SU-DHL-6 (cell line): ENCODE results near the gene RUVBL2.

Experiments used
- H2AFZ ChIP-seq: fragments of 200-600 bp; sonication (generic); 2 replicates; pipeline ENCODE4 v1.6.1; 2014; ENCODE audit warnings: low read depth, mild to moderate bottlenecking, moderate library complexity, mixed read lengths, antibody characterized with exemption, low read length; ENCODE audit not compliant: severe bottlenecking
- H3F3A ChIP-seq: fragments of 200-600 bp; shearing (Covaris generic); 2 replicates; pipeline ENCODE4 v1.6.0; 2016; ENCODE audit warnings: antibody characterized with exemption, mild to moderate bottlenecking; ENCODE audit not compliant: insufficient read depth
- H3K27ac ChIP-seq: fragments of 200-600 bp; sonication (generic); 2 replicates; pipeline ENCODE4 v1.5.1; 2016; ENCODE audit warnings: low read depth, mild to moderate bottlenecking, low read length, moderate library complexity, mixed read lengths
- H3K27me3 ChIP-seq: fragments of 200-600 bp; sonication (generic), shearing (Covaris generic); 2 replicates; pipeline ENCODE4 v1.6.0; 2014; ENCODE audit warnings: mild to moderate bottlenecking, low read length
- H3K36me3 ChIP-seq: fragments of 200-600 bp; sonication (generic); 2 replicates; pipeline ENCODE4 v1.6.1; 2014; ENCODE audit warnings: mild to moderate bottlenecking, low read length, mixed read lengths
- H3K4me2 ChIP-seq: fragments of 300-600, 200-600 bp; shearing (Covaris generic), sonication (generic); 2 replicates; pipeline ENCODE4 v1.6.0; 2014; ENCODE audit warnings: low read length, low read depth, mild to moderate bottlenecking; ENCODE audit not compliant: poor library complexity, severe bottlenecking
- H3K4me3 ChIP-seq: fragments of 200-600 bp; sonication (generic); 2 replicates; pipeline ENCODE4 v1.5.1; 2014; ENCODE audit warnings: antibody characterized with exemption, low read length, mild to moderate bottlenecking, mixed read lengths; ENCODE audit not compliant: insufficient read depth, poor library complexity, severe bottlenecking
- H3K79me2 ChIP-seq: fragments of 200-600 bp; sonication (generic); 2 replicates; pipeline ENCODE4 v1.6.1; 2014; ENCODE audit warnings: mild to moderate bottlenecking, low read length, moderate library complexity; ENCODE audit not compliant: insufficient read depth
- H3K9ac ChIP-seq: fragments of 200-600 bp; sonication (generic); 2 replicates; pipeline ENCODE4 v1.7.0; 2014; ENCODE audit warnings: mild to moderate bottlenecking, low read length
- H3K9me2 ChIP-seq: fragments of 200-600 bp; sonication (generic); replicated peaks from 2 replicates; pipeline ENCODE4 v1.6.1; 2014; ENCODE audit warnings: low read length; ENCODE audit not compliant: insufficient read depth
- H3K9me3 ChIP-seq: fragments of 200-600 bp; sonication (generic); 2 replicates; pipeline ENCODE4 v1.6.1; 2014; ENCODE audit warnings: low read length, mixed read lengths; ENCODE audit not compliant: insufficient read depth
- H4K20me1 ChIP-seq: fragments of 200-600 bp; sonication (generic); 2 replicates; pipeline ENCODE4 v1.6.1; 2014; ENCODE audit warnings: low read depth, mild to moderate bottlenecking, antibody characterized with exemption, low read length, moderate library complexity, mixed read lengths
- CTCF ChIP-seq: fragments of 200-600 bp; sonication (generic); IDR thresholded peaks from one replicate; pipeline ENCODE4 v1.5.1; 2017; ENCODE audit warnings: antibody characterized with exemption, mild to moderate bottlenecking, low read length, moderate library complexity; ENCODE audit not compliant: insufficient read depth, poor library complexity, severe bottlenecking
- EZH2phosphoT487 ChIP-seq: fragments of 200-600 bp; sonication (generic), shearing (Covaris generic); conservative IDR thresholded peaks from 2 replicates; pipeline ENCODE4 v1.6.1; 2018; ENCODE audit warnings: mild to moderate bottlenecking, antibody characterized with exemption, low read length, moderate library complexity, mixed read lengths

RUVBL2 gene

DNA sequence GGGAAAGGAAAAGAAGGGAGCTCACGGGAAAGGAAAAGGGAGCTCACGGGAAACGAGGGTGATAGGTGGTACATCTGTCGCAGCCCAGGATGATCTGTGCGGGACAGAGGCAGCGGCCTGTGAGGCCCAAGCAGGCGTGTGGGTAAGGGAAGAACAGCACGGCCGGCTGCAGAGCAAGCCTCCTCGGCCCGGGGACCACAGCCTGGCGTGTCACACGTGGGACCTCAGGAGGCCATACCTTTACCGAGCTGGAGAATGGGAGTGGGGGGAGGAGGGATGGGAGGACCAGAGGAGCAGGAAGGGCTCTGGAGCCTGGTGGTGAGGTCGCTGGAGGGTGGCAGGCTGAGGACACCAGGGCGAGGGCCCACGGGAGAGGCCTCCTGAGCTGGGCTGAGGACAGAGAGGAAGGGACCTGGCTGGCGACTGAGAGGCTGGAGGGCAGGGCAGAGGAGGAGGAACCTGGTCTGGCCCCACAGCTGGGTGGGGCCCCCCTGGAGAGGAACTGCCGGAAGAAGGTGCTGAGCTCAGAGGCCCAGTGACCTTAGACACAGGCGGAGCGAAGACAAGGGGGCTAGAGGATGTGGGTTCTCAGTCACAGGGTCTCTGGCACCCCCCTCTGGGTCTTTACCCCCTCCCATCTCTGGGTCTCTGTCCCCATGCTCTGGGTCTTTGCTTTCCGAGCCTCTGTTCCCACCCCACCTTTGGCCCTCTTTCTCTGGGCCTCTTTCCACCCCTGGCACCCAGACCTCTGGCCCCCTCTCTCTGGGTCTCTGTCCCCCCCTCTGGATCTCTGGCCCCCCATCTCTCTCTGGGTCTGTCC lies 31.4 kb upstream of the RUVBL2 start:
- peak overlapping the region; percentile 87 for H3K4me2 ChIP-seq
- no peaks in the 10 kb centered on the region for H3K27me3 ChIP-seq
- no peaks in the 10 kb centered on the region for H4K20me1 ChIP-seq
- no peak overlapping the region for H2AFZ ChIP-seq
- H3K9me2 ChIP-seq = no peaks in the 10 kb centered on the region
- H3K79me2 ChIP-seq = peaks cover 14% of the 10 kb centered on the region
- peaks cover 44% of the 10 kb centered on the region for H3F3A ChIP-seq
- peak overlapping the region; percentile 35 for H3K4me3 ChIP-seq
- peak overlapping the region; percentile 91 for H3K27ac ChIP-seq
- peak overlapping the region; percentile 62 for H3K9ac ChIP-seq
- H3K9me3 ChIP-seq = no peaks in the 10 kb centered on the region
- TF ChIP-seq EZH2phosphoT487 (no peak), CTCF (no peak)
- H3K36me3 ChIP-seq = no peaks in the 10 kb centered on the region

DNA sequence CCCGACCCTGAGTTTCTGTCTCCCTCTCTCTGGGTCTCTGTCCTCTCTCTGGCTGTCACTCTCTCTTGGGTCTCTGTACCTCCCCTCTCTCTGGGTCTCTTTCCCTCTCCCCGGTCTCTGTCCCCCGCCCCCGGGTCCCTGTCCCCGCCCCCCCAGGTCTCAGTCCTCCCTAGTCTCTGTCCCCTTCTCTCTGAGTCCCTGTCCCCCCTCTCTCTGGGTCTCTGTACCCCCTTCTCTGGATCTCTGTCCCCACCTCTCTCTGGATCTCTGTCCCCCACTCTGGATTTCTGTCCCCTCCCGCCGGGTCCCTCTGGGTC lies 30.9 kb upstream of the RUVBL2 start:
- no peaks in the 10 kb centered on the region for H3K36me3 ChIP-seq
- peaks cover 49% of the 10 kb centered on the region for H3F3A ChIP-seq
- H3K9ac ChIP-seq = peak overlapping the region; percentile 62
- peak overlapping the region; percentile 35 for H3K4me3 ChIP-seq
- H3K27me3 ChIP-seq = no peaks in the 10 kb centered on the region
- TF ChIP-seq CTCF (no peak), EZH2phosphoT487 (no peak)
- no peaks in the 10 kb centered on the region for H3K9me2 ChIP-seq
- peak overlapping the region; percentile 91 for H3K27ac ChIP-seq
- no peaks in the 10 kb centered on the region for H3K9me3 ChIP-seq
- no peak overlapping the region for H2AFZ ChIP-seq
- H3K79me2 ChIP-seq = peaks cover 14% of the 10 kb centered on the region
- peak overlapping the region; percentile 87 for H3K4me2 ChIP-seq
- H4K20me1 ChIP-seq = no peaks in the 10 kb centered on the region

- no peaks in the 10 kb centered on the region for H3K9me3 ChIP-seq
- TF ChIP-seq CTCF (no peak), EZH2phosphoT487 (no peak)
- H3K36me3 ChIP-seq = no peaks in the 10 kb centered on the region
These were observed 30.1 kb upstream of the RUVBL2 start for GRCh38 chr19:48963371-48964204.

More at GRCh38 chr19:48963371-48964204, 30.1 kb upstream of the RUVBL2 start:
- Histone ChIP-seq H3K79me2 (peaks cover 14% of the 10 kb centered on the region), H2AFZ (peak overlapping the region; percentile 15), H3K4me3 (peak overlapping the region; percentile 50), H3K4me2 (peak overlapping the region; percentile 87), H4K20me1 (no peaks in the 10 kb centered on the region), H3F3A (peaks cover 54% of the 10 kb centered on the region), H3K9ac (peak overlapping the region; percentile 62), H3K27ac (peak overlapping the region; percentile 91), H3K27me3 (no peaks in the 10 kb centered on the region), H3K9me2 (no peaks in the 10 kb centered on the region)
